Heart left ventricle (tissue), 13 donors: Measurements from ENCODE around the gene CEP250.

Experiments used
- POLR2A ChIP-seq, 2 donors: fragments of 450-650 bp; IDR thresholded peaks; one replicate each; pipeline ENCODE4 v1.6.1; 2017; ENCODE audit warnings: antibody characterized with exemption in 2 of 2, mild to moderate bottlenecking in 2 of 2, moderate library complexity in 2 of 2
- TF ChIP-seq, protein P1 (sequence below), 12 donors: fragments of 200-600 bp; sonication (generic) in 4 of 12; IDR thresholded peaks; one replicate each; pipeline versions ENCODE4 v1.5.0 to v1.8.0; 2018 to 2022; ENCODE audit warnings: antibody characterized with exemption in 12 of 12, mild to moderate bottlenecking in 5 of 12
- donor health status: ischemic (EF 13 %, LVEDD 7.1; RV severe dilation, severe dysfunction).
- donor health status: DM: no; HTN: yes; CAD: no.
- donor health status: DM: no; HTN: no; CAD: no.
- donor health status: ischemic (EF 25% LVEDD 6.9; RV normal size, moderate dysfunction).
- donor health status: ischemic (EF 25% LVEDD 5.7; RV mildly dilated, moderate dysfunction).
- donor health status: ischemic (EF 35%, LVEDD 5.7; RV mildly dilated, moderate dysfunction).
- donor health status: nonischemic (EF 11% LVEDD 7.7; RV severe dilation, severe dysfunction).
- donor health status: DM: yes; HTN: yes; CAD: no.
- donor health status: PGD.
- donor health status: ischemic (EF 29% LVEDD 5.4; RV normal size, mild dysfunction).
- donor health status: nonischemic (EF 23%, LVEDD 6.1; RV moderate dilation, normal function).

- TF ChIP-seq, protein P1, sequence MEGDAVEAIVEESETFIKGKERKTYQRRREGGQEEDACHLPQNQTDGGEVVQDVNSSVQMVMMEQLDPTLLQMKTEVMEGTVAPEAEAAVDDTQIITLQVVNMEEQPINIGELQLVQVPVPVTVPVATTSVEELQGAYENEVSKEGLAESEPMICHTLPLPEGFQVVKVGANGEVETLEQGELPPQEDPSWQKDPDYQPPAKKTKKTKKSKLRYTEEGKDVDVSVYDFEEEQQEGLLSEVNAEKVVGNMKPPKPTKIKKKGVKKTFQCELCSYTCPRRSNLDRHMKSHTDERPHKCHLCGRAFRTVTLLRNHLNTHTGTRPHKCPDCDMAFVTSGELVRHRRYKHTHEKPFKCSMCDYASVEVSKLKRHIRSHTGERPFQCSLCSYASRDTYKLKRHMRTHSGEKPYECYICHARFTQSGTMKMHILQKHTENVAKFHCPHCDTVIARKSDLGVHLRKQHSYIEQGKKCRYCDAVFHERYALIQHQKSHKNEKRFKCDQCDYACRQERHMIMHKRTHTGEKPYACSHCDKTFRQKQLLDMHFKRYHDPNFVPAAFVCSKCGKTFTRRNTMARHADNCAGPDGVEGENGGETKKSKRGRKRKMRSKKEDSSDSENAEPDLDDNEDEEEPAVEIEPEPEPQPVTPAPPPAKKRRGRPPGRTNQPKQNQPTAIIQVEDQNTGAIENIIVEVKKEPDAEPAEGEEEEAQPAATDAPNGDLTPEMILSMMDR (IDR thresholded peaks at IDR 0.05) = no peak
- no peak for TF ChIP-seq POLR2A (IDR thresholded peaks at IDR 0.05)
Measured at GRCh38 chr20:35562541-35563110, 107.2 kb downstream of the CEP250 start.
